Skeletal muscle satellite cell (primary cell): ENCODE measurements around the gene ESPL1. TPM values are rescaled to one million over a fixed set of nuclear protein-coding genes. Genes with fewer than 3 reads are reported as not detected.

Source experiments
- H3K27me3 ChIP-seq: 2 replicates; pipeline ENCODE4 v1.7.0; 2013; ENCODE audit warnings: low read length; ENCODE audit not compliant: control insufficient read depth, insufficient read depth
- H3K36me3 ChIP-seq: 2 replicates; pipeline ENCODE4 v1.7.0; 2013; ENCODE audit warnings: mild to moderate bottlenecking, control low read depth, low read length; ENCODE audit not compliant: insufficient read depth
- H3K4me1 ChIP-seq: 2 replicates; pipeline ENCODE4 v1.7.0; 2013; ENCODE audit warnings: low read length; ENCODE audit not compliant: control insufficient read depth, insufficient read depth
- H3K4me2 ChIP-seq: 2 replicates; pipeline ENCODE4 v1.7.0; 2013; ENCODE audit warnings: mild to moderate bottlenecking, low read length
- H3K4me3 ChIP-seq: 2 replicates; pipeline ENCODE4 v1.7.0; 2013; ENCODE audit warnings: low read length
- H3K9ac ChIP-seq: 2 replicates; pipeline ENCODE4 v1.7.0; 2013; ENCODE audit warnings: mild to moderate bottlenecking, low read depth, low read length, moderate library complexity
- H3K9me3 ChIP-seq: replicated peaks from 2 replicates; pipeline ENCODE4 v1.7.0; 2013; ENCODE audit warnings: mild to moderate bottlenecking, control low read depth, low read length
- total RNA-seq: library from RNA; depleted of rRNA; stranded (reverse); fragments of >200 nt; gene quantifications from 2 replicates; pipeline ENCODE4 v1.2.3, GENCODE V29; 2012; rRNA removed

The ESPL1 gene
- total RNA-seq, result 6.3 and 7.0 TPM in 2 replicates

DNA sequence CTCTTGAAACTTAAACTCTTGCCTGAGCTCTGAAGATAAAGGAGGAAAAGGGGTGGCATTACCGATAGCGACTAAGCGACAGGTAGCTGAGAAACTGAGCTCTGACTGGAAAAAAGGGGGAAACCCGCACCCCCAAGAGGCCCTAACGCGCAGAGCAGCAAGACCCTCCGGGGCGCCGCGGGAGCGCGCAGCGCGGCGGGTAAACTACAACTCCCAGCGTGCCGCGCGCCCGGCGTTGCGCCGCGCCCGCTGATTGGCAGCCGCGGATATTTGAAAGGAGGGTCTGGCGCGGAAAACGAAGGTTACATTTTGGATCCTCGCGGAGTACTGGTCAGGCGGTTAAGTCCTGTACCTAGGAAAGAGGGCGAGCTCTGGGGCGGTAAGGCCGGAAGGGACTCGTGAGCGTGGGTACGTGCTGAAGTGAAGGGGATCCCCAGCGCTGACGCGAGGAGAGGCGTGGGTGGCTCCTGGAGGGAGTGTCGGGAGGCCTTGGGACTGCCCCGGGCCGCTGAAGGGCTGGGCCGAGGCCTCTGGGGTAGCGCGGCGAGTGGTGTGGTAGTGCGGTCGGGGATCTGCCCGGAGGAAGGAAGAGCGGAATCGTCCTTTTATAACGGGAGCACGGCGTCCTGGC is at the start of gene ESPL1:
TSS of gene ESPL1 (plus strand) at position 301 of the 631 bp plus-strand sequence. CDS start 468 bp downstream, outside the sequence.
- Histone ChIP-seq H3K27me3 (no peaks in the 10 kb centered on the region), H3K4me1 (peaks cover 27% of the 10 kb centered on the region), H3K36me3 (no peaks in the 10 kb centered on the region), H3K4me3 (peak within 1 kb of the TSS; percentile 92), H3K4me2 (peak within 1 kb of the TSS; percentile 88), H3K9me3 (no peaks in the 10 kb centered on the region), H3K9ac (peak within 1 kb of the TSS; percentile 75)

DNA sequence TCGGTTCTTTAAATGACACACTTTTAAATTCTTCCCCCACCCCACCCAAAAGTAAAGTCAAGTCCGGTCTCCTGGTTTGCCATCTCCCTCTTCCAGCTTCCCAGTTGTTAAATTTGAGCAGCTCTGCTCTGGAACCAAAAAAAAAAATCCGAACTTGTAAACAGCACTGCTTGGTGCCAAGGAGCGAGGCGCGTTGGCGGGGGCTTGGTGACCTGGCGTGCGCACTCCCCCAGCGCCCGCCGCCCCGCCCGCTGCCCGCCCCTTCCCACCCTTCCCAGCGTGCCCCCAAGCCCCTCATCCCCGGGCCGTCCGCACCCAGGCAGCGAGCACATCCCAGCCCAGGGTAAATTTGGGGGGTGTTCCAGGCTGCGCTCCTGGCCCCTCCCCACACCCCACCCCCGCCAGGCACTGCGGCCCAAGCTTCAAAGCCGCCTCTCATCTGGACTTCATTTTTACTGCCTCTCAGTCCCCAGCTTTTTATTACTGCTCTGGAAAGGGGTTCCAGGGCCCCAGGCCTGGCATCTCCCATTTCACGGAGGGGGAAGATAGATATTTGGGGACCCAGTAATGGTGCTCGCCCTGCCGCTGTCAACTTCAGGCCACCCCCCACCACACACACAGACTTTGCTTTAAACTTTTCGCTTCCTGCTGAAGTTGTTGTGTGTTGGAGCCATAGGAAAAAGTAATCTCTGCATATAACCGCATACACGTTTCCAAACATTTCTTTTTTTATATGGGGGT is 49.4 kb upstream of the ESPL1 start:
- H3K4me1 ChIP-seq, result peaks cover 63% of the 10 kb centered on the region

DNA sequence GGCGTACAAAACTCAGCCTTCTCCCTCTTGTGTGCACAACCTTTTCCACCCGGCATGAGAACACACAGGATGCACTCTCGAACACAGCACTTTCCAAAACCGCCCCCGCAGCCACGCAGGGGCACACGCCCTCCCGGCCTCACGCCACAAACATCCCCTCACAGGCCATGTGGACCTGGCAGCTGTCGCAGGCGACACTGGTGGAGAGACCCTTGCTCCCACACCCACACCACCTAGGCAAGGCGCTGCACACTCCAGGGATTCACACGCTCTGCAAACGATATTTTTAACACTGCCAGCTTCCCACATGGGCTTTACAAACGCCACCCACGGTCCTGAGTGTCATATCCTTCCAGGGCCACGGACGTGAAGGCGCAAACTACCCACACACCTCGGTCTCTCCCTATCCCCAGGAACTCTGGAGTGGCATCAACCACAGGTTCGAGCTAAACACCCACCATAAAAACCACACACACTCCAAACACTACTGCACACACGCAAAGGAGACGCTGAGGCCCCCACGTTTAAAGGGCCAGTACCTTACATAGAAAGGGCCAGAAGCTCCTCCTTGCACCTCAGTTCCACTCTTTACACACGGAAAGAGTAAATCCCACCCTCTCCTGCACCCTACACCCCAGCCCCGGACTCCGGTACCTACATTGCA is 48.7 kb upstream of the ESPL1 start:
- peak overlapping the region; percentile 88 for H3K4me3 ChIP-seq
- H3K9me3 ChIP-seq, result no peaks in the 10 kb centered on the region
- peaks cover 65% of the 10 kb centered on the region for H3K4me1 ChIP-seq
- peak overlapping the region; percentile 92 for H3K4me2 ChIP-seq
- peaks cover 13% of the 10 kb centered on the region for H3K36me3 ChIP-seq
- peak overlapping the region; percentile 81 for H3K9ac ChIP-seq
- no peaks in the 10 kb centered on the region for H3K27me3 ChIP-seq

More for the DNA sequence above, 49.4 kb upstream of the ESPL1 start:
- Histone ChIP-seq H3K36me3 (peaks cover 16% of the 10 kb centered on the region), H3K9me3 (no peaks in the 10 kb centered on the region), H3K4me3 (peak overlapping the region; percentile 88), H3K4me2 (peak overlapping the region; percentile 92), H3K9ac (peak overlapping the region; percentile 81), H3K27me3 (no peaks in the 10 kb centered on the region)

DNA sequence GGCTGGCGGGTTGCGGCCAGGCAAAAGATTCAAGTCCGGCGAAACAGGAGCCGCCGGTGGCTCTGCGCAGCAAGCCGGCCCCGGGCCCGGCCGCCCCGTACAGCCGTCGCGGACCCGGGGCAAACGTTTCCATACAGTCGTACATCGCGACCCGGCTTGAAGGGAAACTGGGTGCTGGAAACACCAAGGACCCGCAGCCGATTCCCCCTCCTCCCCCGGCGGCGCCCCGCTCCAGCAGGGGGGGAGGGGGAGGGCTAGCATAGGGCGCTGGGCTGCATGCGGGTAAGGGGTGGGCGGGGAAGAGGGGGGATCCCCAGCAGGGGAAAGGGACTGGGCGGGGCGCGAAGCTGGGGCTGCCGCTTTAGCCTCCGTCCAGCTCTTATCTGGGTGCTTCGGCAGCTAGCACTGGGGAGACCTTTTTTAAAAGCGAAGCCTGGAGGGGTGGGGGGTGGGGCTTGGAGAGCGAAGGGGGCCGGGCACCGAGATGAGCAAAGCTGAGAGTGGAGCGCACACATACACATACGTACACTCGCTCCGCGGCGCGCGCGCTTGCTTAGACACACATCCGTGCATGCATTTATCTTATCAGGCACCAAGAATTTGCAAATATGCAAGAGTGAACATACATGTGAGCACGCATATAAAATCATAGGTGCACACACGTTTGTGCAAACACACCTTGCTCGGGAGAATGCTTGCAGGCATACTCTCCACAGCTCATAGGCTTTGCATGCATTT is 48.0 kb upstream of the ESPL1 start:
- Histone ChIP-seq H3K4me3 (peak overlapping the region; percentile 88), H3K4me2 (peak overlapping the region; percentile 92), H3K36me3 (peaks cover 9% of the 10 kb centered on the region), H3K9ac (peak overlapping the region; percentile 81), H3K9me3 (no peaks in the 10 kb centered on the region), H3K4me1 (peaks cover 59% of the 10 kb centered on the region), H3K27me3 (no peaks in the 10 kb centered on the region)

DNA sequence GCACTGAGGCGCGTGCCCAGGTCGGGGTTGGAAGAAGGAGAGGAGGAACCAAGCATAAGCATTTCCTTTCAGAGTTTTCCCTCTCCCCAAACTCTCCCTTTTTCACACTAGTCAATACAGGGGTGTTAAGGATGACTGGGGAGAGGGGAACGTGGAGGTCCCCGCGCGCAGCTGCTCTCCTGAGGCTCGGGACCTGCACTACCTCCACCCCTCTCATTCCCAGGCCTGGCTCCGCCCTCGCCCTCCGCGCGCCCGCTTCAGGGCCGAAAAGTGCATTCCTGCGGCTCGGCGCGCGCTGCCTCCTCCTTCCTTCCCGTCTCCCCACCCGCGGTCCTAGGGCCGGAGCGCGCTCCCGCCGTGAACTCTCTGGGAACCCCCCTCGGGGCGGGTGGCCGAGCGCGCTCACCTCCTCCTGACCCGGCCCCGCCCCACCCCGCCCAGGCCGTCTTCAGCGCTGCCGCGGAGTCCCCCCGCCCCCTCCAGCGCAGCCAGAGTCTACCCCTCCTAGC is 47.4 kb upstream of the ESPL1 start:
- Histone ChIP-seq H3K9me3 (no peaks in the 10 kb centered on the region), H3K4me3 (peak overlapping the region; percentile 88), H3K9ac (peak overlapping the region; percentile 84), H3K4me2 (peak overlapping the region; percentile 92), H3K36me3 (peaks cover 4% of the 10 kb centered on the region), H3K4me1 (peaks cover 53% of the 10 kb centered on the region), H3K27me3 (no peaks in the 10 kb centered on the region)

DNA sequence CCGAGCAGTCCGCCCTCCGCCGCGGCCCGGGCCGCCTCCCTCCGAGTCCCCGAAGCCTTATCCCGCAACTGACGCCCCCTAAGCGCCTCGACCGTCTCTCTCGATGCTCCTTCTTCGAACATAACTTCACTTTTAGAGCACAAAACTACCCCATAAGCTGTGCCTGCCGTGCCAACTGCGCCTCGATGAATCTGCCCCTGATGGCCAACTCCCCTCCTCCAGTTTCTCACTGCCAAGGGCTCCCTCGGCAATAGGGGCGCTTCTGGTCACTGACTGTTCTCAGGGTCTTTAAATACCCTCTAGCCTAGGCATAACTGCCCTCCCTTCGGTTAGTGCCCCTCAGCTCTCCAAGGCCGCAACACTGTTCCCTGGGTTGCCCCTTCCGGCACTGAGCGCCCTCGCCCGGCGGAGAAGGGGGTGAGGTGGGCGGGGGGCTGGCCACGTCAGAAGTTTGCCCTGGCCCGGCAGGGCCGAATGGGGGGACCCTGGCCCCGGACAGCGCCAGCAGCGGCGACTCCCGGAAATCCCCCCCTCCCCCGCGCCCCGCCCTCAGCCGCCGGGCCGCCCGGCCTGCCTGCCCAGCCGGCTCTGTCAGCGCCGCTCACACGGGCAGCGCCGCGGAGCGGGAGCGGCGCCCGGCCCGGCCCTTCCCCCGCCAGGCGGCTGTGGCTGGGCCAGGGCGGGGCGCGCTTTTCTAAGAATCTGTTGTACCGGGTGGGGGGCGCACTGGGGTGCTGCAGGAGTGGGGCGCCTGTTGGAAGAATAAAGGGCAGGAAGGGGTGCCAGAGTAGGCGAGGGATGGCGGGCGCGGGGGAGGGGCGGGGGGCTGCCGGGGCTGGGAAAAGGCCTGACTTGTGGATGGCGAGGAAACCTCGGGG is 46.7 kb upstream of the ESPL1 start:
- H3K9me3 ChIP-seq, result no peaks in the 10 kb centered on the region
- H3K4me3 ChIP-seq, result peak overlapping the region; percentile 88
- peaks cover 4% of the 10 kb centered on the region for H3K36me3 ChIP-seq
- H3K4me2 ChIP-seq, result peak overlapping the region; percentile 92
- peak overlapping the region; percentile 84 for H3K9ac ChIP-seq
- no peaks in the 10 kb centered on the region for H3K27me3 ChIP-seq
- H3K4me1 ChIP-seq, result peaks cover 47% of the 10 kb centered on the region

DNA sequence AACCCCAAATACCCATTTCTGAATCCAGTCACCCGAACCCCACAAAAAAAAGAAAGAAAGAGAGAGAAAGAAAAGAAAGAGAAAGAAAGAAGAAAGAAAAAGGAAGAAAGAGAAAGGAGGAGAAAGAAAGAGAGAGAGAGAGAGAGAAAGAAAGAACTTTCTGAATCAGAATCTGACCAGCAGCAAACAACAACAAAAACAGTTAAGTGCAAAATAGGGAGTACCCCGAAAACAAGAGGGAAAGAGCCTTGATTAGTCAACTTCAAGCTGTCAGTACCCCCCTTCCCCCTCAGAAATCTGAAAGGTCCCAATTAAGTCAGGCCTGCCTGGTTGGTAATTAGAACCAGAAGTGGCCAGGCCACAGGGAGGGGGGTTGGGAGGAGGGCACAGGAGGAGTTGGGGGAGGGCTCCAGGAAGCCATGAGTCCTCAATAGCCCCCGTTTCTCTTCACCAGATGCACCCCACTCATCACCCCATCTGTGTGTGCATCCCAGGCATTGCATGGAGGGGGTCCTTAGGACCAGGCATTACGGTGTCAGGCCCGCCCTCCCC is 45.9 kb upstream of the ESPL1 start:
- H3K27me3 ChIP-seq, result no peaks in the 10 kb centered on the region
- peak overlapping the region; percentile 88 for H3K4me3 ChIP-seq
- H3K9ac ChIP-seq, result peak overlapping the region; percentile 84
- H3K4me2 ChIP-seq, result peak overlapping the region; percentile 92
- no peaks in the 10 kb centered on the region for H3K9me3 ChIP-seq
- H3K4me1 ChIP-seq, result peaks cover 39% of the 10 kb centered on the region
- H3K36me3 ChIP-seq, result peaks cover 9% of the 10 kb centered on the region

DNA sequence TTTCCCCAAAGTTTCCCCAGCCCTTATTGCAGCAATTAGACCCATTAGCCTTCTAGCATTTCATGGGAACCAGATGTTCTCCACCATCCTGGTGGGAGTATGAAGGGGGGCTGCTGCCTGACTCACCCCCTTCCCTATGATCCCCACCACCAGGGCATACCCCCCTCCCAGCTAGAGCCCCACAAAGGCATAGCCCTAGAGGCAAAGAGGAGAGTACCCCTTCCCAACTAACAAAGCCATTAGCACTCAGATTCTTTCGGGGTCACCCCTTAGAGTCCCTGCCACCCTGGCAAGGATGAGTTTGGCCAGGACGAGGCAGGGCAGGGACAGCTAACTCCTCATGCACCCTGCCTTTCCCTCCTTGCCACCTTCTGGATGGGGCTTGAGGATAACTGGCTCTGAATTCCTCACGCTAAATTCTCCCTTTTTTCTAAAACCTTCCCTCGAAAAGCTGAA is 45.3 kb upstream of the ESPL1 start:
- H3K4me2 ChIP-seq, result no peak overlapping the region
- H3K4me3 ChIP-seq, result no peak overlapping the region
- H3K4me1 ChIP-seq, result peaks cover 33% of the 10 kb centered on the region
- H3K36me3 ChIP-seq, result peaks cover 10% of the 10 kb centered on the region
- no peaks in the 10 kb centered on the region for H3K9me3 ChIP-seq
- H3K27me3 ChIP-seq, result no peaks in the 10 kb centered on the region
- H3K9ac ChIP-seq, result no peak overlapping the region

DNA sequence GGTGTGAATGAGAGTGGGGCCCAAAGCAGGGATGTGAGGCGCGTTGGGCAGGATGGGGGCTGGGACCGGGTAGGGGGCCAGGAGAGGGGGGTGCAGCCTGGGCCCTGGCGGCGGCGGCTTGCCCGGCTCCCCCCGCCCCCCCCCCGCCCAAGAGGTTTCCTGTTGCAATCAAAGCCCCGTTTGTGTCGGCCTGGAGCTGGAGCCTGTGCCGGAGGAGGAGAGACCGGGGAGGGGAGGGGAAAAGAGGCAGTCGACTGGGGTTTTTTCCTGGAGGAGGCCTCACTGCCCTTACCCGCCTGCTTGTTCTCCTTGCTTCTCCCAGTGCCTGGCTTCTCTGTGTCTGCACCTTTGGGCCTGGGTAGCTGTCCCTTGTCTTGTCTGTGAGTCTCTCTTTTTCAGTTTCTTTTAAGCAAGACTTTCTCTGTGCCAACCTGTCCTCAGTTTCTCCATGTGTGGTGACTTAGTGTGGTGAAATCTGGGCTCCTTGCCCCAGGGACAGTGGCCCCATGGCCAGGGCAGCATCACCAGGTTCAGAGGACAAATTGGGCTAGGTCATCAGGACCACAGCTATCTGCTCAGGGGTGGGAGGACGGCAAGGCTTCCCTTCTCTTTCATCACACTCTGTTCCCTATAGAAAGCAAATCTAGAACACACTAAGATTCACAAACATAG is 44.6 kb upstream of the ESPL1 start:
- Histone ChIP-seq H3K9me3 (no peaks in the 10 kb centered on the region), H3K36me3 (peaks cover 10% of the 10 kb centered on the region), H3K4me1 (peaks cover 30% of the 10 kb centered on the region), H3K27me3 (no peaks in the 10 kb centered on the region), H3K4me3 (no peak overlapping the region), H3K9ac (no peak overlapping the region), H3K4me2 (peak overlapping the region; percentile 36)
